Colonic mucosa (tissue), 4 donors: ENCODE results near the gene CTTN. TPM values are rescaled to one million over a fixed set of nuclear protein-coding genes. Genes with fewer than 3 reads are reported as not detected.

Experiments
- DNase-seq: peaks from one replicate; pipeline ENCODE4 v3.0.0-alpha.2; 2020
- H3K27ac ChIP-seq: fragments of 200-600 bp; one replicate; pipeline ENCODE4 v1.8.0; 2021
- H3K27me3 ChIP-seq: fragments of 200-600 bp; one replicate; pipeline ENCODE4 v1.8.0; 2021
- H3K36me3 ChIP-seq: fragments of 200-600 bp; one replicate; pipeline ENCODE4 v1.8.0; 2021
- H3K4me1 ChIP-seq: fragments of 200-600 bp; one replicate; pipeline ENCODE4 v1.8.0; 2021; ENCODE audit warnings: mild to moderate bottlenecking
- H3K4me3 ChIP-seq: fragments of 200-600 bp; one replicate; pipeline ENCODE4 v1.8.0; 2021
- H3K9ac ChIP-seq, 2 donors: one replicate each; pipeline ENCODE4 v1.7.0; 2013; ENCODE audit warnings: control low read depth in 2 of 2, low read depth in 2 of 2, low read length in 2 of 2
- H3K9me3 ChIP-seq: fragments of 200-600 bp; one replicate; pipeline ENCODE4 v1.8.0; 2021
- intact Hi-C: fragments of 100-400 bp; cut with DNase I; formaldehyde crosslinking; loops from one replicate; pipeline ENCODE4 v1.14.1; 2022
- total RNA-seq, 2 donors: library from RNA; stranded (reverse); fragmentation: NEBNext Ultra II Directional in 1 of 2; extraction: Animal tissue kit (Norgen Biotek cat#: 25700) in 1 of 2; gene quantifications; one replicate each; pipeline ENCODE4 v1.2.1, GENCODE V29; 2021
- TF ChIP-seq, protein P1 (sequence below): fragments of 200-600 bp; IDR thresholded peaks from one replicate; pipeline ENCODE4 v1.8.0; 2022; ENCODE audit warnings: antibody characterized with exemption, mild to moderate bottlenecking
- donor health status: healthy.
- donor health status: DM: no; HTN: no; CAD: no.
- donor health status: DM: no; HTN: no; CAD: no.

CTTN gene
- total RNA-seq, 2 donors from 2014 or later, result 249 to 302 TPM

GRCh38 chr11:70471254-70471653 is 72.9 kb downstream of the CTTN start:
- intact Hi-C loops, result no loop called here
- no peaks in the 10 kb centered on the region for H3K27me3 ChIP-seq
- TF ChIP-seq, protein P1, sequence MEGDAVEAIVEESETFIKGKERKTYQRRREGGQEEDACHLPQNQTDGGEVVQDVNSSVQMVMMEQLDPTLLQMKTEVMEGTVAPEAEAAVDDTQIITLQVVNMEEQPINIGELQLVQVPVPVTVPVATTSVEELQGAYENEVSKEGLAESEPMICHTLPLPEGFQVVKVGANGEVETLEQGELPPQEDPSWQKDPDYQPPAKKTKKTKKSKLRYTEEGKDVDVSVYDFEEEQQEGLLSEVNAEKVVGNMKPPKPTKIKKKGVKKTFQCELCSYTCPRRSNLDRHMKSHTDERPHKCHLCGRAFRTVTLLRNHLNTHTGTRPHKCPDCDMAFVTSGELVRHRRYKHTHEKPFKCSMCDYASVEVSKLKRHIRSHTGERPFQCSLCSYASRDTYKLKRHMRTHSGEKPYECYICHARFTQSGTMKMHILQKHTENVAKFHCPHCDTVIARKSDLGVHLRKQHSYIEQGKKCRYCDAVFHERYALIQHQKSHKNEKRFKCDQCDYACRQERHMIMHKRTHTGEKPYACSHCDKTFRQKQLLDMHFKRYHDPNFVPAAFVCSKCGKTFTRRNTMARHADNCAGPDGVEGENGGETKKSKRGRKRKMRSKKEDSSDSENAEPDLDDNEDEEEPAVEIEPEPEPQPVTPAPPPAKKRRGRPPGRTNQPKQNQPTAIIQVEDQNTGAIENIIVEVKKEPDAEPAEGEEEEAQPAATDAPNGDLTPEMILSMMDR, result no peak
- no peak for DNase-seq
- no peak overlapping the region for H3K27ac ChIP-seq
- H3K36me3 ChIP-seq, result no peaks in the 10 kb centered on the region
- no peak overlapping the region for H3K4me3 ChIP-seq
- H3K4me1 ChIP-seq, result no peaks in the 10 kb centered on the region
- H3K9ac ChIP-seq, result no peak overlapping the region
- H3K9me3 ChIP-seq, result no peaks in the 10 kb centered on the region

DNA sequence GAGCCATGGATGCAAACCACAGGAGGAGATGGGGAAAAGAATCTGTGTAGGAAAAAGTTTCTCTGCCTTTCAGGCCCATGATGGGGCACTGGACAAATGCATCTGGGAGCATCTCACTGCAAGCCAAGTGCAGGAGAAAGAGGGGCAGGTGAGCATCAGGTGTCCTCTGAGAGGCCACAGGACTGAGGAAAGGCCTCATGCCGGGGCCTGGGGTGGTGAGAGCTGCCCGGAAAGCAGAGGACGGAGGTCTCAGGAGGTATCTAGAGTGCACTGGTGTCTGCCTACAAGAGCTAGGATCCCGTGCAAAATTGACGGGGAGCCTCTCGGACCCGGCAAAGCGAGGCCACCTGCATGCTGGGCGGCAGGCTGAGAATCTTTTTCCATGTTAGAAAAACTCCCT is 73.9 kb downstream of the CTTN start:
- H3K4me1 ChIP-seq, result no peaks in the 10 kb centered on the region
- no peak for DNase-seq
- intact Hi-C loops, result no loop called here
- no peaks in the 10 kb centered on the region for H3K27me3 ChIP-seq
- no peaks in the 10 kb centered on the region for H3K36me3 ChIP-seq
- no peak overlapping the region for H3K27ac ChIP-seq
- TF ChIP-seq, protein P1, result no peak
- no peak overlapping the region for H3K9ac ChIP-seq
- no peaks in the 10 kb centered on the region for H3K9me3 ChIP-seq
- no peak overlapping the region for H3K4me3 ChIP-seq

DNA sequence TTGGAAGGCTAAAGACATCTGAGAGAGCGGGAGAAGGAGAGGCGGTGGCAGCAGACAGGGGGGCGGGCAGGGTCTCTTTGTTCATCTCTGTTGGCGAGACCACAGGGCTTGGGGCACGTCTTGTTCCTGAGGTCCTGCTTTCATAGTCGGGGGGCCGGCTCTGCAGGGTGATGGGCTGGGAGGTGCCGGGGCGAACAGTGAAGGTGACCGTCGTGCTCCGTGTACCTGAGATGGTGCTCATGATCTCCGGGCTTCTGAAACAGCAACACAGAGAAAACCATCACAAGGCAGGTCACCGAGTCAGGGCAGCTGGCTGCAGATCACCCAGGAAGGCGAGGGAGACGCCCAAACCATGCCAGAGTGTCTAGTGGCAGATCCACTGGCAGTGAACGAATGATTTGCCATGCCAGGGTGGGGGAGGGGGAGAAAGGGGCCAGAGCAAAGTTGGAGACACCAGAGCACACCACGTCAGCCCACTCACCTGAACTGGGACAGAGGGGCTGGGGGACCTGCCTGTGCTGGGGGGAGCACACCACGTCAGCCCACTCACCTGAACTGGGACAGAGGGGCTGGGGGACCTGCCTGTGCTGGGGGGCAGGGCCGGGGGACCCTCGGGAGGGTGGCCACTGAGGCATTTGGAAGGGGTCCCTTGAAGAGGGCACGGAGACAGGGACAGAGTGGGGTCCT is 75.0 kb downstream of the CTTN start:
- Histone ChIP-seq H3K9me3 (no peaks in the 10 kb centered on the region), H3K36me3 (no peaks in the 10 kb centered on the region), H3K4me1 (no peaks in the 10 kb centered on the region), H3K27ac (no peak overlapping the region), H3K27me3 (no peaks in the 10 kb centered on the region), H3K9ac (no peak overlapping the region), H3K4me3 (no peak overlapping the region)
- DNase-seq, result no peak
- TF ChIP-seq, protein P1, result no peak
- intact Hi-C loops, result no loop called here

- Histone ChIP-seq H3K4me3 (no peak overlapping the region), H3K9me3 (no peaks in the 10 kb centered on the region), H3K9ac (no peak overlapping the region), H3K4me1 (no peaks in the 10 kb centered on the region), H3K36me3 (no peaks in the 10 kb centered on the region), H3K27me3 (no peaks in the 10 kb centered on the region), H3K27ac (no peak overlapping the region)
- TF ChIP-seq, protein P1, result no peak
- intact Hi-C loops, result no loop called here
- no peak for DNase-seq
Measured at GRCh38 chr11:70473873-70474690, 75.8 kb downstream of the CTTN start.

DNA sequence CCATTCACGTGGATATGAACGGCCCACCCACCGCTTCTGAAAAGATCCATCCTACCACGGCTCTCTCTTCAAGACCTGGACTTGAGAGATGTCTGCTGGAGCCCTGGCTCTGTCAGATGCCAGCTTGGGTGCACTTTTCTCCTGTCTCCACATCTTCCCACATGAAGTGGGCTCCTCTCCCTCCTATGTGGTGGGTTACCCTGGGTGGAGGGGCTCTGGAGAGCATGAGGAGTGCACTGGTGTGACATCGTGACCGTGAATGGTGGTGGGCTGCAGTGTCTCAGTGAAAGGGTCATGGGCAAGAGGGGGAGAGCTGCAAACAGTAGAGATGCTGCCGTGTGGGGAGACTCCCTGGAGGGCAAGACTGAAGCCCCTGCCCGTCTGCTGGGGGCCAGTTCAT is 76.4 kb downstream of the CTTN start:
- Histone ChIP-seq H3K4me1 (no peaks in the 10 kb centered on the region), H3K4me3 (no peak overlapping the region), H3K27ac (no peak overlapping the region), H3K9ac (no peak overlapping the region), H3K36me3 (no peaks in the 10 kb centered on the region), H3K9me3 (no peaks in the 10 kb centered on the region), H3K27me3 (no peaks in the 10 kb centered on the region)
- TF ChIP-seq, protein P1, result no peak
- DNase-seq, result no peak
- intact Hi-C loops, result no loop called here
